Kidney (tissue), 14 donors: ENCODE data around the gene WDR91. TPM values are rescaled to one million over a fixed set of nuclear protein-coding genes. Genes with fewer than 3 reads are reported as not detected.
A peak's percentile ranks its signal among the peaks of the same experiment; 100 is the strongest.

Source experiments
- DNase-seq, 5 donors: peaks; one replicate each; pipeline ENCODE4 v3.0.0-alpha.2; 2013 to 2020
- FAIRE-seq: peaks from 2 replicates; lab custom pipeline; 2012; peaks lifted over from hg19 to GRCh38; lab: Jason Lieb, UNC
- H3K27ac ChIP-seq, 2 donors: one replicate each; pipeline ENCODE4 v1.7.0; 2013; ENCODE audit warnings: low read depth in 2 of 2, low read length in 2 of 2, inconsistent platforms in 1 of 2
- H3K27me3 ChIP-seq: one replicate; pipeline ENCODE4 v1.7.1; 2013; ENCODE audit warnings: low read length, inconsistent platforms; ENCODE audit not compliant: control insufficient read depth, insufficient read depth
- H3K36me3 ChIP-seq, 3 donors: one replicate each; pipeline versions ENCODE4 v1.7.0 to v1.7.1; 2013; ENCODE audit warnings: low read length in 3 of 3, control low read depth in 1 of 3, inconsistent platforms in 1 of 3; ENCODE audit not compliant: insufficient read depth in 3 of 3, control insufficient read depth in 2 of 3
- H3K4me1 ChIP-seq, 3 donors: one replicate each; pipeline versions ENCODE4 v1.7.0 to v1.7.1; 2013; ENCODE audit warnings: low read length in 3 of 3, inconsistent platforms in 1 of 3, low read depth in 1 of 3; ENCODE audit not compliant: control insufficient read depth in 2 of 3, insufficient read depth in 2 of 3
- H3K4me3 ChIP-seq, 3 donors: one replicate each; pipeline versions ENCODE4 v1.7.0 to v1.8.1; 2013; ENCODE audit warnings: low read length in 3 of 3, control low read depth in 1 of 3, inconsistent platforms in 1 of 3
- H3K9ac ChIP-seq, 3 donors: one replicate each; pipeline versions ENCODE4 v1.7.0 to v1.7.1; 2013; ENCODE audit warnings: low read length in 3 of 3, control low read depth in 1 of 3, inconsistent platforms in 1 of 3
- H3K9me3 ChIP-seq, 3 donors: one replicate each; pipeline versions ENCODE4 v1.7.0 to v1.7.1; 2013; ENCODE audit warnings: low read length in 3 of 3, control low read depth in 1 of 3, inconsistent platforms in 1 of 3; ENCODE audit not compliant: control insufficient read depth in 2 of 3, insufficient read depth in 1 of 3
- intact Hi-C: fragments of 100-400 bp; cut with DNase I; formaldehyde crosslinking; loops from one replicate; pipeline ENCODE4 v1.11.1; 2022
- polyA plus RNA-seq: library from polyadenylated mRNA; stranded (reverse); fragments of 350-450 nt; fragmentation: Illumina TruSeq; extraction: RNeasy Lipid Tissue Mini Kit (QIAGEN cat#74804); gene quantifications from one replicate; pipeline ENCODE4 v1.2.3, GENCODE V29; 2014; ENCODE audit warnings: low read depth, low replicate concordance; ENCODE audit not compliant: insufficient read depth
- total RNA-seq: library from RNA; stranded (reverse); fragmentation: NEBNext Ultra II Directional; extraction: Animal tissue kit (Norgen Biotek cat#: 25700); gene quantifications from one replicate; pipeline ENCODE4 v1.2.1, GENCODE V29; 2021
- TF ChIP-seq, protein P1 (sequence below): IDR thresholded peaks from 3 replicates; pipeline ENCODE4 v1.5.1; 2012; ENCODE audit warnings: mild to moderate bottlenecking, moderate library complexity, borderline replicate concordance; ENCODE audit not compliant: insufficient read depth; ENCODE audit errors: extremely low read depth
- donor health status: control.
- donor health status: control.
- donor health status: control.
- donor health status: control.
- donor health status: control.
- donor health status: DM: yes; HTN: yes; CAD: no.
- donor health status: Normal renal cell carcinoma (clear cell type).

Gene WDR91
- total and polyA plus RNA-seq, 2 donors from 2014 or later: 27.8 to 73.9 TPM

DNA sequence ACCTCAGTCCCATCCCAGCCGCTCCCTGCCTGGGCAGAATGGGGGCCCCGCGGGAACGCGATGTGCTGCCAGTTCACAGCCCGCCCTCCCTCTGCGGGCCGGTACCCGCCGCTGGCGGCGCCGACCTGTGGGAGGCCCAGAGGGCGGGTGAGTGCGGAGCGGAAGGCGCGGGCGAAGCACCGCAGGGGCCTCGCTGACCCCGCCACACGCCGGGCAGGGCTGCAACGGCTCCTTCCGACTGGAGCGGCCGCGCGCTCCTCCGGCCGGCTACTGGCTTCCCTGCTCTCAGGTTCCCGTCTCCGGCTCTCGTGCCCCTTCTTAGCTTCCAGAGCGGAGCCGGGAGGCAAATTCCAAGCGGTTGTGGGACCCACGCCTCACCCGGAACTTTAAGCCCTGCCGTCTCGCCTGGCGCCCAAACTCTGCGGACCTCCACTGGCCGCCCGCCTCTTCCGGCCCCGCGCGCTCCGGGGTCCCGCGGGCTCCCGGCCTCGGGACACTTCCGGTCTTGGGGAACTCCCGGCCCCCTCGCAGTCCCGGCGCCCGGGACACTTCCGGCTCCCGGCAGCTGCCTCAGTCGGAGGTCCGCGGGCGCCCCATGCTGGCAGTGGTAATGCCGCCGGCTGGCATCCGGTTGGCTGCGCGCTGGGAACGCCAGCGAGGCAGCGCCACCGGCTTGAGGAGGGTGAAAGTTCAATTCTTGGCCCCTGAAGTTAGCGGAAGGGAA, 40.9 kb downstream of the WDR91 start, which contains the start of gene CYREN:
CYREN (minus strand) TSS at position 434 of the 724 bp plus-strand sequence. CDS start 1,785 bp downstream, outside the sequence.
- TF ChIP-seq, protein P1, sequence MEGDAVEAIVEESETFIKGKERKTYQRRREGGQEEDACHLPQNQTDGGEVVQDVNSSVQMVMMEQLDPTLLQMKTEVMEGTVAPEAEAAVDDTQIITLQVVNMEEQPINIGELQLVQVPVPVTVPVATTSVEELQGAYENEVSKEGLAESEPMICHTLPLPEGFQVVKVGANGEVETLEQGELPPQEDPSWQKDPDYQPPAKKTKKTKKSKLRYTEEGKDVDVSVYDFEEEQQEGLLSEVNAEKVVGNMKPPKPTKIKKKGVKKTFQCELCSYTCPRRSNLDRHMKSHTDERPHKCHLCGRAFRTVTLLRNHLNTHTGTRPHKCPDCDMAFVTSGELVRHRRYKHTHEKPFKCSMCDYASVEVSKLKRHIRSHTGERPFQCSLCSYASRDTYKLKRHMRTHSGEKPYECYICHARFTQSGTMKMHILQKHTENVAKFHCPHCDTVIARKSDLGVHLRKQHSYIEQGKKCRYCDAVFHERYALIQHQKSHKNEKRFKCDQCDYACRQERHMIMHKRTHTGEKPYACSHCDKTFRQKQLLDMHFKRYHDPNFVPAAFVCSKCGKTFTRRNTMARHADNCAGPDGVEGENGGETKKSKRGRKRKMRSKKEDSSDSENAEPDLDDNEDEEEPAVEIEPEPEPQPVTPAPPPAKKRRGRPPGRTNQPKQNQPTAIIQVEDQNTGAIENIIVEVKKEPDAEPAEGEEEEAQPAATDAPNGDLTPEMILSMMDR: peak; percentile 75
- H3K27me3 ChIP-seq: no peaks in the 10 kb centered on the region
- H3K4me3 ChIP-seq: peak within 1 kb of the TSS; percentile 76 to 85 (median 81)
- intact Hi-C loops: no loop called here
- H3K9ac ChIP-seq: peak within 1 kb of the TSS; percentile 52 to 90 (median 84)
- FAIRE-seq (no peak), DNase-seq (peak; percentile 95 to 99 (median 97))
- peak within 1 kb of the TSS; percentile 96 to 98 for H3K27ac ChIP-seq
- H3K9me3 ChIP-seq: no peaks in the 10 kb centered on the region
- H3K36me3 ChIP-seq: peaks cover 5 to 25% (median 23%) of the 10 kb centered on the region in 3 donors
- H3K4me1 ChIP-seq: peaks cover 0 to 42% (median 39%) of the 10 kb centered on the region in 3 donors

GRCh38 chr7:135169964-135170273, 41.4 kb downstream of the WDR91 start:
- intact Hi-C loops: no loop called here
- H3K9me3 ChIP-seq: no peaks in the 10 kb centered on the region

GRCh38 chr7:135169141-135169963, 42.0 kb downstream of the WDR91 start:
- H3K36me3 ChIP-seq: peaks cover 5 to 34% (median 26%) of the 10 kb centered on the region in 3 donors
- no peaks in the 10 kb centered on the region for H3K27me3 ChIP-seq
- H3K9me3 ChIP-seq: no peaks in the 10 kb centered on the region
- H3K4me3 ChIP-seq: peak overlapping the region; percentile 76 to 85 (median 81)
- FAIRE-seq: no peak
- H3K9ac ChIP-seq: peak overlapping the region; percentile 52 to 90 (median 84)
- intact Hi-C loops: no loop called here
- TF ChIP-seq, protein P1: peak; percentile 32
- peak in 1 of 5 donors; percentile 8 for DNase-seq
- H3K27ac ChIP-seq: peak overlapping the region; percentile 91 to 98
- H3K4me1 ChIP-seq: peaks cover 0 to 42% (median 42%) of the 10 kb centered on the region in 3 donors

More at GRCh38 chr7:135169964-135170273, 41.4 kb downstream of the WDR91 start:
- H3K4me1 ChIP-seq: peaks cover 0 to 42% (median 40%) of the 10 kb centered on the region in 3 donors
- DNase-seq: no peak
- H3K9ac ChIP-seq: peak overlapping the region; percentile 52 to 90 (median 84)
- H3K4me3 ChIP-seq: peak overlapping the region; percentile 76 to 85 (median 81)
- TF ChIP-seq, protein P1: no peak
- no peak for FAIRE-seq
- H3K36me3 ChIP-seq: peaks cover 5 to 30% (median 24%) of the 10 kb centered on the region in 3 donors
- H3K27me3 ChIP-seq: no peaks in the 10 kb centered on the region
- peak overlapping the region; percentile 91 to 98 for H3K27ac ChIP-seq
